GM19043 (cell line): ENCODE measurements around the gene PRMT9.

Experiments used
- ATAC-seq: cut with Tn5 transposase; IDR thresholded peaks from one replicate; pipeline ENCODE4 v1.9.1; 2021; ENCODE audit warnings: low read depth; ENCODE audit not compliant: unreplicated experiment

PRMT9 gene

GRCh38 chr4:147682755-147683154 lies 1.2 kb downstream of the PRMT9 start:
- no peak for ATAC-seq

GRCh38 chr4:147678796-147679549 lies 5.0 kb downstream of the PRMT9 start:
- ATAC-seq: no peak

DNA sequence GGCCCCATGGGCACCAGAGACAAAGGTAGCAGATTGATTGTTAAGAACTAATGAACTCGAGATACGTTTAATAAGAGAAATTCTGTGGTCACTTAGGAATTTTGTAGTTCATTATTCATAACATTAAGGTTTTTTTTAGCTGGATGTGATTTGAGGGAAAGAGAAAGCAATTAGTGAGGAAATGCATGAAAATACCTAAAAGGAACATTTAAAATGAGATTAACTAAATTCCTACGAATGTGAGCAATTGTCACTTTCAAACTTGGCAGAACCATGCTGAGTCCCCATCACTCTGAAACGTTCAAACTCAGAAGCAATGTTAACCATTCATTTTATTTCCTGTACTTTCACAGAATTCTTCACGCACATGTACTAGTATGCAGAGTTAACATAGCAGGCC lies 5.9 kb downstream of the PRMT9 start:
- ATAC-seq: no peak

DNA sequence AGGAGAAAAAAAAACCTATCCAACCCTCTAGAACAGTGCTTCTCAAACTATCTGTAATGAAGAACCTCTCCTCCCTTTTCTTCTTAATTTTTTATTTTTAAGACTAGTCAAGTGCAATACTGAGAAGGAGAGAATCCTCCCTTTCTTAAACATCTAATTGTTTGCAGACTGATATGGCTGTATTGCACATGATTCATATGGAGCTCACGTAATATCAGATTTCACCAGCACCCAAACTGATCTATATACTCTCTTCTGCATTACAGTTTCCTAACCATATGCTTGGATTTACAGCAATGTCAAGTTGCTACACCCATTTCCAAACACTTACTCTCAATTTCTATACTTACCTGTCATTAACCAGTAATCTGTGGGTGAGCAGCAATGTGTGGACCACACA lies 9.5 kb downstream of the PRMT9 start:
- ATAC-seq: no peak

GRCh38 chr4:147674073-147674472 lies 9.9 kb downstream of the PRMT9 start:
- ATAC-seq: no peak

DNA sequence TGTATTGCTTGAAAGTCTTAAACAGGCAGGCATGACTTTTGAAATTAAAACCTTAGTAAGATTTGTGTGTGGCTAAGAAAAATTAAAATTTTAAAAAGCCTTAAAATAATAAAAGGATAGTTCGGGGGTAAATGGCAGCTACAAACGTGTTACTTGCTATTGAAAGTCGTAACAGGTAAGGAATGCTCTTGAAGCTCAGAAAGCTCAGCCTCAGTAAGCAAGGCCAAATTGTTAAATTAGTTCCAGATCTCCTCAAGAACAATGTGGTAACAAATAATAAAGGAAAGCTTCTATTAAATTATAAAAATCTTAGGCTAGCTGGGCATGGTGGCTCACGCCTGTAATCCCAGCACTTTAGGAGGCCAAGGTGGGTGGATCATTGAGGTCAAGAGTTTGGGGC lies 25.5 kb downstream of the PRMT9 start:
- no peak for ATAC-seq

GRCh38 chr4:147655639-147656038 lies 28.3 kb downstream of the PRMT9 start:
- ATAC-seq: no peak

GRCh38 chr4:147651563-147651962 lies 32.4 kb downstream of the PRMT9 start:
- no peak for ATAC-seq

DNA sequence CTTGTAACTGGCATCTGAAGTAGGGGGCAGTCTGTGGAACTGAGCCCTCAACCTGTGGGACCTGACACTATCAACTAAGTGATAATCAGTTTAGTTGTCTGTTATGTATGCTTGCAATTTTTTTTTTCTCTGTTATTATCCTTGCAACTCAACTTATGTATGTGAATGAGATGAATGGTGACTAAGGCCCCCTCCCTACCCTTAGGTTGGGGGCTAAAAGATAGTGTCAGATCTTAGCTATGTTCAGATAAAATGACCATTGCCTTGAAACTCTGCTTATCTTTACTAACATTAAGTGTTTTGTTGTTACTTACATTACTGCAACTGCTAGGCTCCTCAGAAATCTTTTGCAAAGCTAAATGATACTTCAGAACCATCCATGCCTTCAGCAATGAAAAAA lies 35.3 kb downstream of the PRMT9 start:
- ATAC-seq: no peak

DNA sequence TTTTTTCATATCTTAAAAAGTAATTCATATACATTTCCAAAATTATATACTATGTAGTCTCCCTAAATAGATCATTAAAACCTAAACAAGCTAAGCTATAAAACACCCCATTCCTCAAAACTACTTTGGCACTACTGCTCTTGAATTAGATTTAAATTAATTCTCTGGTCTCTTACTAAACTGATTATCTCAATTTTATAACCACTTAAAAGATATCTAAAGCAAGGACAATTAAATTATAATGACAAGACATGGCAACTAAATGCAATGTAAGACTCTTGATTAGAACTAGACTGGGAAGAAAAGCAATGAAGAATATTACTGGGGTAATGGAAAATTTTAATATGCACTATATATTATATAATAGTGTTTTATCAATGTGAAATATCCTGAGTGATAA lies 38.9 kb downstream of the PRMT9 start:
- no peak for ATAC-seq

DNA sequence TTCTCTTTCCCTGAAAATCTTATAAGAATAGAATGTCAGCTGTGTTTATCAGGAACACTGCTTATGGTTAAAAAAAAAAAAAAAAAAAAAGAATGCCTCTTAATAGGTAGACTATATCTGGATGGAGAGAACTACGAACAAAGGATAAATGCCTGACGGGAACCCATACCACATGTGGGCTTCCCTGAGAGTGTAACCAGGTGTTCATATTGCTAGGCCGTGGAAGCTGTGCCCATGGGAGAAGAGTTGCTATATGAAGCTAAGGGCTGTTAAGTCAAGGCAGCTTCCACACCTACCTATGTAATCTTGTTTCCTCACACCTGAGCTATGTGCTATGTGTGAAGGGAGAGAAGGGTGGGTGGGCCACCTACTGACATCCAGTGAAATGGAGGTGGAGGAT lies 39.5 kb downstream of the PRMT9 start:
- ATAC-seq: no peak

DNA sequence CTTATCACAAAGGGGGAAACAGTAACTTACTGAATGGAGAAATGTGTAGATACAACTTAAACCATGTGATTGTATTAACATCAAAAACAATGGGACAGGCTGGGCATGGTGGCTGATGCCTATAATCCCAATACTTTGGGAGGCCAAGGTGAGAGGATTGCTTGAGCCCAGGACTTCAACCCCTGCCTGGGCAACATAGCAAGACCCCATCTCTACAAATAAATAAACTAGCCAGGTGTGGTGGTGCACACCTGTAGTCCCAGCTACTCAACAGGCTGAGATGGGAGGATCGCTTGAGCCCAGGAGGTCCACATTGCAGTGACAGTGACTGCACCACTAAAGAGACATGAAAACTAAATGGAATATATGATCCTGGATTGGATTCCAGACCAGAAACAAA lies 40.3 kb downstream of the PRMT9 start:
- ATAC-seq: no peak

DNA sequence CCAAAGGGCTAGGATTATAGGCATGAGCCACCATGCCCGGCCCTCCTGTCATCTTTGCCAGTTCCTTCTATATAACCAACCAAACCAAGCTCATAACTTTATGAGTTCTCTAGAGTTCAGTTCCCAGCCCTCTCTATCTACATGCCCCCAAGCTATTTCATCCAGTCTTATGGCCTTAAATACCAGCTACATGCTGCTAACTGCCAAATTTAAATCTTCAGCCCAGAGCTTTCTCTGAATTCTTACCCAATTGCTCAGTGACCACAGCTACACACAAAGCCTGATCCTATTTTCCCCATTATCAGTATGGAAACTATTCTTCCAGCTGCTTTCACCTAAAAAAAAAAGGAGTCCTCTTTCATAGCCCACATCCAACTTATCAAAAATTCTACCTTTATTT lies 43.6 kb downstream of the PRMT9 start:
- ATAC-seq: no peak

DNA sequence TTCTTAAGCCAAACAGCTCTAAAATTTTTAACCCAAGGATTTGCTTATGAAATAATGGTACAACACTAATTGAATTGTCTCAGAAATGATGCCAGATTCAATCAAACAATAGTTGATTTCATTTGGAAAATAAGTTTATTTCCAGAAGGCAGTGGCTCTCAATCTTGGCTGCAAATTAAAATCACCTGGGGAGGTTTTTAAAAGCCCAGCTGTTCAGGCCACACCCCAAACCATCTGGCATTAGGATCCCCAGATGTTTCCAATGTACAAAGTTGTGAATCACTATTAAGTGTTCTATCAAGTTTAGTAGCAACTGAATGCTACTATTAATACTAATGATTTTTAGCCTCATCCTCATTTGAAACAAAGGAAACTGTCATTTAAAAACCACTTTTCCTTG lies 44.6 kb downstream of the PRMT9 start:
- no peak for ATAC-seq

DNA sequence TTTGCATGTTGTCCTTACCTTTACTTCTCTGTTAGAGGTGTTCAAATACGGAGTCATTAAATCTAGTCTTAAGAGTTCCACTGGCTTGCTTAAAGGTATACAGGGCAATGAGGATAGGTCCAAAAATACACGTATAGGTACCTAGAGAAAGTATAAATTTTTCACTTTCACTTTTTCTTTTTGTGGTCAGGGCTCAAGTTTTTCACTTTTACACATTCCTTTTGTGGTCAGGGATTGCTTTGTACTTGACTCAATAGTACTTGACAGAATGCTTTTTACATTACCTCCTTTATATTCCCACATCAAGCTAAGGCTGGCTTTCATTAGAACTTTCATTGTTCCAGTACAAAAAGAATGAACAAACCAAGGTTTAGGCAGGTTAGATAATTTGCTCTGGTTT lies 45.0 kb downstream of the PRMT9 start:
- ATAC-seq: peak; percentile 51

DNA sequence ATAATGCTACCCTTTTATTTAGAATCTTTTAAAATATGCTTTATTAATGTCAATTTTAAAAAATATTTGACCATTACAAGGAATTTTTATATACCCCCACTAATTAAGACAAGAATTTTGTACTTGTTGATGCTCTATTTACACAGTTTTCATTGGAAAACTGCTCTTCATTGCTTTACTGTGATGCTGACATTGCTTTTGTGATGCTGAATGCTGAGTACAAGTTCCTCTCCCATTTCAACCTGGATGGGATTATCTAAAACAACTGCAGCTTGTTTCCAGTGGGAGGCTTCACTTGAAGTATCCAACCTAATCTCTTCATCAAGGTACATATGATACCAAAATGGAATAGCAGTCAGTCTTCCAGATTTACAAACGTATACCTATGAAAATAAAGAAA lies 45.6 kb downstream of the PRMT9 start:
- ATAC-seq: no peak

- no peak for ATAC-seq
Measured at GRCh38 chr4:147635348-147635747, 48.6 kb downstream of the PRMT9 start.

DNA sequence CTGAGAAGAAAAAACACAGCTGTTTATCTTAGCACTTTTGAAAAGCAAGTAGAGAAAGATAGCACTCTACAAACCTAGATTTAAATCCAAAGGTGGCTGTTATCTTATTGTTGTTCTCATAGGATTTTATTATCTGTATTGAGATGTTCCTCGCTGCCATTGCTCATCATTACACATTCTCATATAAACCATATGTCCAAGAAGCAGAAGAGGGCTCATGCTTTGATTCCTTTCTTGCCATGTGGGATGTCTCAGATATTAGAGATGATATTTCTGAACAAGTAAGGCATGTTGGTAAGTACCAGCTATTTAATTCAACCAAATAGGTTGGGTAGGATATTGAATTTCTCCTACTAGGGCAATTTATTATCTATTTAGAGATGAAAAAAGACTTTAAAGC lies 50.3 kb downstream of the PRMT9 start:
- ATAC-seq: no peak

DNA sequence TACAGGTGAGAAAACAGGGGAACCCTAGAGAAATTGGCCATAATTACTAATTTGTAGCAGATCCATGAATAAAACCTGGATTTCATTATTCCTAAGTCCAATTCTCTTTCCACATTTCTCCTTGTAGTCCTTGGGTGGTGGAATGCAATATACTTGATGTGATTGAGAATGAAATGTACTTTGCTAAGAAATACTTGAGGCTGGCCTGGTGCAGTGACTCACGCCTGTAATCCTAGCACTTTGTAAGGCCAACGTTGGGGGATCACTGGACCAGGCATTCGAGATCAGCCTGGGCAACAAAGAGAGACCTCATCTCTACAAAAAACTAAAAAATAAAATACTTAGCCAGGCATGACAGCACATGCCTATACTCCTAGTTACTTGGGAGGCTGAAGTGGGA lies 50.9 kb downstream of the PRMT9 start:
- ATAC-seq: no peak

- ATAC-seq: no peak
Measured at GRCh38 chr4:147629783-147630730, 53.9 kb downstream of the PRMT9 start.

DNA sequence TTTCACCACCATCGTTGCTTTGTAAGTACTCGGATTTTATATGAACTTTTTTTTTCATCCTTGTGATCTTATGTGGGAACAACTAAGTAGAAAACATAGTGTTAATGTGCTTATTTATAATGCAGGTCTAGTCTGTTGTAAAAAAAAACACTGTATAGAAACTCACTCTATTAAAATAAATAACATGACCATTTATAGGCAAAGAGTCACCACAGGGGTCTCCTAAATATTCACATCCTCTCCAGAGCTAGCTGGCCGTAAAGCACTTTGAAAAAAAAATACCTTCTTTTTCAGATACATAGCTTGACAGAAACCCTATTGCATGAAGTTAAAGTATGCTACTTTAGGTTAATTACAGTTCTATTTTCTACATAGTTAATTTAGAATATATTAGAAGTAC lies 55.5 kb downstream of the PRMT9 start:
- ATAC-seq: no peak

- ATAC-seq: no peak
Measured at GRCh38 chr4:147626903-147627302, 57.1 kb downstream of the PRMT9 start.
